Right lobe of liver (tissue), 4 donors: ENCODE data around the gene PSD4.

Experiments used
- CTCF ChIP-seq, 4 donors: fragments of 200-600 bp in 3 of 4; fragments of 450-650 bp in 1 of 4; IDR thresholded peaks; one replicate each; pipeline versions ENCODE4 v1.5.1 to v1.8.0; 2016 to 2022; ENCODE audit warnings: antibody characterized with exemption in 4 of 4, mild to moderate bottlenecking in 2 of 4
- POLR2A ChIP-seq: fragments of 450-650 bp; IDR thresholded peaks from one replicate; pipeline ENCODE4 v1.6.1; 2017; ENCODE audit warnings: antibody characterized with exemption, mild to moderate bottlenecking
- donor health status: DM: no; HTN: no; CAD: no.
- donor health status: DM: no; HTN: no; CAD: no.
- donor health status: DM: no; HTN: yes; CAD: no.

- no peak for TF ChIP-seq CTCF (IDR thresholded peaks at IDR 0.05)
- no peak for TF ChIP-seq POLR2A
Observed at GRCh38 chr2:113171334-113172075, 2.3 kb upstream of the PSD4 start.
